DOHH2 (cell line): ENCODE measurements around the gene NSMF.

Experiments used
- H3F3A ChIP-seq: fragments of 200-600 bp; sonication (generic), shearing (Covaris generic); 2 replicates; pipeline ENCODE4 v1.6.0; 2016; ENCODE audit warnings: antibody characterized with exemption, mild to moderate bottlenecking; ENCODE audit not compliant: control insufficient read depth, insufficient read depth
- H3K27ac ChIP-seq: fragments of 200-600 bp; sonication (generic); 2 replicates; pipeline ENCODE4 v1.5.1; 2014; ENCODE audit warnings: low read depth, mild to moderate bottlenecking, low read length, moderate library complexity
- H3K27me3 ChIP-seq: fragments of 200-600 bp; sonication (generic); 2 replicates; pipeline ENCODE4 v1.6.1; 2014; ENCODE audit warnings: mild to moderate bottlenecking, low read length, mixed read lengths; ENCODE audit not compliant: control insufficient read depth
- H3K36me3 ChIP-seq: fragments of 200-600 bp; sonication (generic); 2 replicates; pipeline ENCODE4 v1.6.1; 2014; ENCODE audit warnings: mild to moderate bottlenecking, low read length, moderate library complexity, mixed read lengths; ENCODE audit not compliant: control insufficient read depth
- H3K4me1 ChIP-seq: fragments of 200-600 bp; sonication (generic); 2 replicates; pipeline ENCODE4 v1.6.1; 2014; ENCODE audit warnings: mild to moderate bottlenecking, low read length, mixed read lengths; ENCODE audit not compliant: control insufficient read depth
- H3K4me2 ChIP-seq: fragments of 200-600 bp; sonication (generic); 2 replicates; pipeline ENCODE4 v1.6.0; 2014; ENCODE audit warnings: mild to moderate bottlenecking, low read length, moderate library complexity
- H3K4me3 ChIP-seq: fragments of 200-600 bp; sonication (generic); 2 replicates; pipeline ENCODE4 v1.5.1; 2014; ENCODE audit warnings: mild to moderate bottlenecking, low read length, mixed read lengths
- H3K79me2 ChIP-seq: fragments of 200-600 bp; sonication (generic); 2 replicates; pipeline ENCODE4 v1.6.1; 2014; ENCODE audit warnings: mild to moderate bottlenecking, low read length, mixed read lengths; ENCODE audit not compliant: control insufficient read depth
- H3K9me2 ChIP-seq: fragments of 200-600 bp; sonication (generic); replicated peaks from 2 replicates; pipeline ENCODE4 v1.6.1; 2014; ENCODE audit warnings: mild to moderate bottlenecking, low read length, mixed read lengths; ENCODE audit not compliant: control insufficient read depth
- H3K9me3 ChIP-seq: fragments of 200-600 bp; sonication (generic); 2 replicates; pipeline ENCODE4 v1.6.1; 2014; ENCODE audit warnings: antibody characterized with exemption, low read length, mixed read lengths; ENCODE audit not compliant: control insufficient read depth, insufficient read depth
- H4K20me1 ChIP-seq: fragments of 200-600 bp; sonication (generic); 2 replicates; pipeline ENCODE4 v1.6.0; 2014; ENCODE audit warnings: low read depth, mild to moderate bottlenecking, antibody characterized with exemption, low read length, moderate library complexity; ENCODE audit not compliant: control insufficient read depth, insufficient read depth
- CTCF ChIP-seq: fragments of 200-600 bp; sonication (generic); IDR thresholded peaks from one replicate; pipeline ENCODE4 v1.5.1; 2014; ENCODE audit warnings: antibody characterized with exemption, mild to moderate bottlenecking, low read depth, low read length; ENCODE audit not compliant: poor library complexity, severe bottlenecking
- EZH2phosphoT487 ChIP-seq: fragments of 200-600 bp; sonication (generic); IDR thresholded peaks from 2 replicates; pipeline ENCODE4 v1.6.1; 2017; ENCODE audit warnings: borderline replicate concordance, mild to moderate bottlenecking, antibody characterized with exemption, low read length, moderate library complexity, mixed read lengths

NSMF gene

GRCh38 chr9:137477778-137478612, 18.9 kb upstream of the NSMF start:
- H3K27ac ChIP-seq: no peak overlapping the region
- no peaks in the 10 kb centered on the region for H4K20me1 ChIP-seq
- no peaks in the 10 kb centered on the region for H3F3A ChIP-seq
- H3K4me3 ChIP-seq: no peak overlapping the region
- H3K9me2 ChIP-seq: no peaks in the 10 kb centered on the region
- no peaks in the 10 kb centered on the region for H3K4me1 ChIP-seq
- no peak overlapping the region for H3K4me2 ChIP-seq
- no peaks in the 10 kb centered on the region for H3K79me2 ChIP-seq
- no peaks in the 10 kb centered on the region for H3K27me3 ChIP-seq
- no peaks in the 10 kb centered on the region for H3K36me3 ChIP-seq
- no peak for TF ChIP-seq CTCF
- TF ChIP-seq EZH2phosphoT487: no peak
- peaks cover 20% of the 10 kb centered on the region for H3K9me3 ChIP-seq

GRCh38 chr9:137476856-137477255, 17.7 kb upstream of the NSMF start:
- H3K9me3 ChIP-seq: peaks cover 20% of the 10 kb centered on the region
- H3K9me2 ChIP-seq: no peaks in the 10 kb centered on the region
- no peaks in the 10 kb centered on the region for H3K79me2 ChIP-seq
- H3K4me2 ChIP-seq: no peak overlapping the region
- no peak overlapping the region for H3K4me3 ChIP-seq
- H3K27me3 ChIP-seq: no peaks in the 10 kb centered on the region
- H3K36me3 ChIP-seq: no peaks in the 10 kb centered on the region
- H3F3A ChIP-seq: no peaks in the 10 kb centered on the region
- no peaks in the 10 kb centered on the region for H3K4me1 ChIP-seq
- no peak overlapping the region for H3K27ac ChIP-seq
- H4K20me1 ChIP-seq: no peaks in the 10 kb centered on the region
- TF ChIP-seq CTCF: no peak
- no peak for TF ChIP-seq EZH2phosphoT487

- no peaks in the 10 kb centered on the region for H4K20me1 ChIP-seq
- H3K27ac ChIP-seq: no peak overlapping the region
- no peaks in the 10 kb centered on the region for H3K27me3 ChIP-seq
- no peak overlapping the region for H3K4me2 ChIP-seq
- no peaks in the 10 kb centered on the region for H3K36me3 ChIP-seq
- TF ChIP-seq EZH2phosphoT487 (no peak), CTCF (no peak)
- H3F3A ChIP-seq: no peaks in the 10 kb centered on the region
- H3K79me2 ChIP-seq: no peaks in the 10 kb centered on the region
- no peak overlapping the region for H3K4me3 ChIP-seq
- H3K4me1 ChIP-seq: no peaks in the 10 kb centered on the region
- H3K9me2 ChIP-seq: no peaks in the 10 kb centered on the region
- H3K9me3 ChIP-seq: peaks cover 20% of the 10 kb centered on the region
Observed at GRCh38 chr9:137475666-137476065, 16.5 kb upstream of the NSMF start.
